Naive thymus-derived CD8-positive, alpha-beta T cell (primary cell): ENCODE measurements around the gene CD7. TPM values are rescaled to one million over a fixed set of nuclear protein-coding genes. Genes with fewer than 3 reads are reported as not detected.
"Not testable (repeated sequence)": the region's sequence is repeated elsewhere in the genome, so short reads cannot be mapped to it uniquely, and the experiment has no call there.

Experiments
- ATAC-seq, 2 donors: fragments of 150-1000 bp; cut with Tn5 transposase in 1 of 2; sonication (Bioruptor Pico), chemical (Tn5 transposase) in 1 of 2; 1 replicate in 1 of 2; 2 replicates in 1 of 2; pipeline ENCODE4 v1.10.0; 2021; ENCODE audit warnings: mild to moderate bottlenecking in 2 of 2, moderate library complexity in 2 of 2
- POLR2A ChIA-PET: fragments of 350-600 bp; sonication (Branson Sonifier 250); formaldehyde crosslinking; loops from one replicate; lab custom pipeline; 2021; ENCODE audit warnings: antibody characterized with exemption; lab: Charles Lee
- DNase-seq, 10 donors: peaks; one replicate each; pipeline versions ENCODE4 v3.0.0 to v3.0.0-alpha.2; 2020 to 2022
- H3K27ac Mint-ChIP-seq, 10 donors: one replicate each; pipeline ENCODE4 v1.8.0; 2020 to 2022; ENCODE audit warnings: mild to moderate bottlenecking in 10 of 10, mixed read lengths in 10 of 10, moderate library complexity in 4 of 10, inconsistent platforms in 1 of 10
- H3K27me3 Mint-ChIP-seq, 5 donors: one replicate each; pipeline ENCODE4 v1.8.0; 2021 to 2022; ENCODE audit warnings: mixed read lengths in 5 of 5
- H3K36me3 Mint-ChIP-seq, 3 donors: one replicate each; pipeline ENCODE4 v1.8.0; 2020 to 2022; ENCODE audit warnings: mixed read lengths in 3 of 3, mild to moderate bottlenecking in 2 of 3, inconsistent platforms in 1 of 3
- H3K4me1 Mint-ChIP-seq, 4 donors: one replicate each; pipeline ENCODE4 v1.8.0; 2021 to 2022; ENCODE audit warnings: mixed read lengths in 4 of 4
- H3K4me3 Mint-ChIP-seq, 10 donors: one replicate each; pipeline ENCODE4 v1.8.0; 2020 to 2022; ENCODE audit warnings: mild to moderate bottlenecking in 10 of 10, mixed read lengths in 10 of 10, moderate library complexity in 6 of 10, inconsistent platforms in 1 of 10
- H3K9me3 Mint-ChIP-seq, 9 donors: one replicate each; pipeline ENCODE4 v1.8.0; 2020 to 2022; ENCODE audit warnings: mixed read lengths in 9 of 9, mild to moderate bottlenecking in 3 of 9, inconsistent platforms in 1 of 9, moderate library complexity in 1 of 9
- polyA plus RNA-seq, 3 donors: library from polyadenylated mRNA; unstranded; fragments of 300-500 nt; fragmentation: Illumina TruSeq; gene quantifications; one replicate each; pipeline ENCODE4 v1.2.3, GENCODE V29; 2021
- total RNA-seq, 8 experiments: library from RNA in 2 of 8; stranded (reverse) in 2 of 8; gene quantifications; one replicate each; pipeline ENCODE4 v1.2.3 and lab custom pipeline; 2021 to 2026

Gene CD7
- total RNA-seq = 10 to 100 TPM; 66.9 to 67.8 TPM
- 100 to 1,000 TPM; 166 to 233 (median 205) TPM for polyA plus RNA-seq
- total RNA-seq (lab: John Stamatoyannopoulos, UW) = 83.9 to 321 (median 165) reads per million in 6 experiments

DNA sequence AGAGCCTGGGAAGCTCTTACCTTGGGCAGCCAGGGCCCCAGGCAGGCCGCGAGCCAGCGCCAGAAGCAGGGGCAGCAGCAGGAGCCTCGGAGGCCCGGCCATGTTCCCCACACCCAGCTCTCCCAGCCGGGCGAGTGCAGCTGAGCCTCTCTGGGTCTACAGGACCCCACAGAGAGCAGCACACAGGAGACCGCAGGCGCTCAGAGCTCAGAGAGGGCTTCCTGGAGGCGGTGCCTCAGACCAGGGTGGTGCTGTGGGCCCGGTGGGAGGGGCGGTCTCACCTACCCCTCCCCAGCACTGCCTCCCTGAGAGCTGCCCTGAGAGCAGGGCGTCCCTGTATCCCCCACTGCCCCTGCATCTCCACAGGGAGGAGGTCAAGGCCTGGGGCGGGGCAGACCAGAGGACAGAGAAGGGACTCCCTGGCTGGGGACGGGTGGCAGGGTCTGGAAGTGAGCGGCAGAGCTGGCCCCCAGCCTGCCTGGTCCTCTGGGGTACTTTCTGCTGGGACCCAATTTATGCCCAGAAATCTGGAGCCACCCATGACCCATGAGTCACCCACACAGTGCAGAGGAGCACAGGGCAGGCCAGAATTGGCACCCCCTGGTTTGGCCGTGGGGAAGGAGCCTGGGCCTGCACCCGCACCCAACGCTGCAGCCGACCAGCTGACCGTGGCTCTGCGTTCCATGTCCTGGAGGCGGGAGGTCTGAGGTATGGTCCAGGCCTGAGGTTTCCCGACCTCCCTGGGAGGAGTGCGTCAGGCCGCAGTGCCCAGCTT, at the start of gene CD7:
Gene CD7, minus strand, starts transcription at position 215 of the 775 bp plus-strand sequence. Its CDS starts 113 bp downstream, at position 102.
- H3K4me1 Mint-ChIP-seq = peaks cover 18 to 39% (median 34%) of the 10 kb centered on the region in 4 donors
- peak within 1 kb of the TSS in 6 of 10 donors; percentile 90 to 98 (median 98) for H3K4me3 Mint-ChIP-seq
- peak within 1 kb of the TSS in 6 of 10 donors; percentile 87 to 98 (median 94) for H3K27ac Mint-ChIP-seq
- H3K27me3 Mint-ChIP-seq = peaks cover 0 to 2% (median 0%) of the 10 kb centered on the region in 5 donors
- H3K9me3 Mint-ChIP-seq = no peaks in the 10 kb centered on the region
- H3K36me3 Mint-ChIP-seq = peaks cover 0 to 24% (median 5%) of the 10 kb centered on the region in 3 donors
- POLR2A ChIA-PET = interaction anchor here (0.5 to 11.5 kb wide), 17 partner anchors 9 to 287 kb away, joined by 3 to 344 read pairs (median 5); partner anchors contain the start of genes CSNK1D and SLC16A3
- ATAC-seq (peak; percentile 76 to 79), DNase-seq (peak; percentile 61 to 89 (median 80))

DNA sequence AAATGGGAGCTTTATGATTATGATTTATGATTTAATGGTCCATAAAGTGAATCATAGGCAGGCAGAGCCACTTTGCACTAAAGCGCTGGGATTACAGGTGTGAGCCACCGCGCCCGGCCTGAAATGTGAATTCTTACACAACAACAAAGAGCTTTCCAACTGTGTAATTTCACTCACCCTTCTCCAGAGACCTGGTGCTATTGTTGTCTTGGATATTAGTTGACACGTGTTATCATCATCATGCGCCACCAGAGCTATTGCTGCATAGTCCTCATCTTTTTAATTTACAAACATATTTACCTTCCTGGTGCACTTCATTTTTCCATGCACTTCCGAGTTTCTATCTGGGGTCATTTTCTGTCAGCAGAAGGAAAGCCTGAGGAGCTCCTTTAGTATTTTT, 49.3 kb upstream of the CD7 start:
- Mint-ChIP-seq H3K27ac (no peak overlapping the region), H3K4me1 (peaks cover 3 to 10% (median 7%) of the 10 kb centered on the region in 4 donors), H3K9me3 (no peaks in the 10 kb centered on the region), H3K36me3 (peaks cover 0 to 2% (median 0%) of the 10 kb centered on the region in 3 donors), H3K4me3 (no peak overlapping the region), H3K27me3 (peaks cover 3 to 27% (median 10%) of the 10 kb centered on the region in 5 donors)
- no peak for ATAC-seq
- DNase-seq = no peak
- POLR2A ChIA-PET = no interaction called here

DNA sequence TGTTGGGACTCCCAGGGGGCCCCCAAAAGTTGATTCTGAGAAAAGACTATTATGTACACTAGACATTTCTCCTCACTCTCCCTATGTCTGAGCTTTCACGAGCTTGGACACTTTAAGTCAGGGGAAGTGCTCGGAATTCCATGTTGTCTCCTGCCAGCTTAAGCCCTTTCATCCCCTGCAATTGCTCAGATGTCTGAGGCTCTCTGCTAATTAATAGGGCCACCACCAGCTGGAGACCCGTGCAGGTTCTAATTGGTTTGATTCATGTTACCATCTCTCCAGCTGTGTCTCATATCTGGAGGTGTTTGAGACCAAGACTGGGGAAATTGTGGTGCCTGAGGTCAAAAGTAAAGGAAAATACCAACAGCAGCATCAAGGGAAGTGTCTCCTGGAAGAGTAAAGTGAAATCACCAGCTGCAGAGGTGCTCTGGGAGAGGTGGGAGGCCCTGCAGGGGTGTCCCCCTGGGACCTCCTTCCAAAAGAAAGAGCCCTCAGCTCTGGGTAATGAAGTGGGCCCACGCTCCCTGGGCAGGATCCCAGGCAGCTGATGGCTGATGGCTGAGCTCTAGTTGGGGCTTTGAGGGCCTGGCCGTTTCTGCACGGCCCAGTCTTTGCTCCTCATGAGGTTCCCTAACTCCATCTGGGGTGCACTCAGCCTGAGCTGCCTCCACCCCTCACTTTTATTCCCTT, 48.3 kb upstream of the CD7 start:
- H3K4me3 Mint-ChIP-seq = no peak overlapping the region
- ATAC-seq (no peak), DNase-seq (no peak)
- POLR2A ChIA-PET = no interaction called here
- peaks cover 0 to 21% (median 6%) of the 10 kb centered on the region in 5 donors for H3K27me3 Mint-ChIP-seq
- H3K27ac Mint-ChIP-seq = no peak overlapping the region
- H3K4me1 Mint-ChIP-seq = peaks cover 0 to 5% (median 3%) of the 10 kb centered on the region in 4 donors
- no peaks in the 10 kb centered on the region for H3K36me3 Mint-ChIP-seq
- H3K9me3 Mint-ChIP-seq = no peaks in the 10 kb centered on the region

- Mint-ChIP-seq H3K4me1 (peaks cover 2 to 7% (median 6%) of the 10 kb centered on the region in 4 donors), H3K36me3 (no peaks in the 10 kb centered on the region), H3K27me3 (peaks cover 0 to 12% (median 10%) of the 10 kb centered on the region in 5 donors), H3K4me3 (no peak overlapping the region), H3K27ac (peak overlapping the region in 1 of 10 donors; percentile 72), H3K9me3 (no peaks in the 10 kb centered on the region)
- DNase-seq = no peak
- no peak for ATAC-seq
- POLR2A ChIA-PET = interaction anchor here (1.5 kb wide), 1 partner anchor 189 kb away, joined by 4 read pairs; no protein-coding TSS in a partner anchor
These were observed 44.7 kb upstream of the CD7 start for GRCh38 chr17:82361885-82362633.

DNA sequence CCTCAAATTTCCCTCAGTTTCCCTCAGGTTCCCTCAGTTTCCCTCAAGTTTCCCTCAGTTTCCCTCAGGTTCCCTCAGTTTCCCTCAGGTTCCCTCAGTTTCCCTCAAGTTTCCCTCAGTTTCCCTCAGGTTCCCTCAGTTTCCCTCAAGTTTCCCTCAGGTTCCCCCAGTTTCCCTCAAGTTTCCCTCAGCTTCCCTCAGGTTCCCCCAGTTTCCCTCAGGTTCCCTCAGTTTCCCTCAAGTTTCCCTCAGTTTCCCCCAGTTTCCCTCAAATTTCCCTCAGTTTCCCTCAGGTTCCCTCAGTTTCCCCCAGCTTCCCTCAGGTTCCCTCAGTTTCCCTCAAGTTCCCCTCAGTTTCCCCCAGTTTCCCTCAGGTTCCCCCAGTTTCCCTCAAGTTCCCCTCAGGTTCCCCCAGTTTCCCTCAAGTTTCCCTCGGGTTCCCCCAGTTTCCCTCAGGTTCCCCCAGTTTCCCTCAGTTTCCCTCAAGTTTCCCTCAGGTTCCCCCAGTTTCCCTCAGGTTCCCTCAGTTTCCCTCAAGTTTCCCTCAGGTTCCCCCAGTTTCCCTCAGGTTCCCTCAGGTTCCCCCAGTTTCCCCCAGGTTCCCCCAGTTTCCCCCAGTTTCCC, 42.2 kb upstream of the CD7 start:
- peaks cover 0 to 19% (median 10%) of the 10 kb centered on the region in 5 donors for H3K27me3 Mint-ChIP-seq
- H3K36me3 Mint-ChIP-seq, H3K4me3 Mint-ChIP-seq, H3K9me3 Mint-ChIP-seq, DNase-seq, ATAC-seq, H3K4me1 Mint-ChIP-seq, POLR2A ChIA-PET, H3K27ac Mint-ChIP-seq: not testable (repeated sequence)

DNA sequence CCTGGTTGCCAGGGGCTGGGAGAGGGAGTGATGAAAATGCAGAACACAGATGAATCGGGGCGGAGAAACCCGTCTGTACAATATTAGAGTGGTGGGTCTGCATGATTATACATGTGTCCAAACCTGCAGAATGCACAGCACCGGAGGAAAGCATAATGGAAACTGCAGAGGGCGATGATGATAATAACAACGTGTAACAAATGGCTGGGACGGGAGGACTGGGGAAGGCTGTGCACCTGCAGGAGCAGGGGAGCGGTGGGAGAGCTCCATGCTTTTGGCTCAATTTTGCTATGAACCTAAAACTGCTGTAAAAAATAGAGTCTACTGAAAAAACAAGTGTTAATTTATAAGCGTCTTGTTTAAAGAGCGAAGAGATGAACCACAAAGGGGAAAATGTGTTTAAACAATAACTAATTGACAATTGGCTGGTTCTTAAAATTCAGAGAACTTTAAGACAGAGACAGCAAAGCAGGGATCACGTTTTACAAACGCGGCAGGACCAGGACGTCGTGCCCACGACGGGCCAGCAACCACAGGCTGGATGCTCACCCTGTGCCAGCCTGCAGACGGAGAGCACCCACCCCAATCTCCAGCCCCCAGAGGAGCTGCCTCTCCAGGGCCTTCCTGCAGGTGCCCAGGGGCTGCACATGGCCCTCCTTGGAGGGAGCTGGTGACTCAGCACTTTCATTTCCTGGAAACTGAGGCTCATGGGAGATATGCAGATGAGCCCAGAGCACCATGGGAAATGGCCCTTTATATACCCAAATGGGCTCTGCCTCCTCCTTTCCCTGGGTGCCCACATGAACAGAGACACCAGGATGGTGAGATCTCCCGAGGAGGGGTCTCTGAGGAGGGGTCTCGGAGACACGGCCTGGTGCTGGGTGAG, 41.3 kb upstream of the CD7 start, which contains the start of gene TEX19:
Gene TEX19, plus strand, starts transcription at position 783 of the 886 bp plus-strand sequence. CDS start 2,904 bp downstream, outside the sequence.
- DNase-seq (no peak), ATAC-seq (peak in 1 of 2 donors; percentile 62)
- Mint-ChIP-seq H3K4me1 (peaks cover 2 to 7% (median 6%) of the 10 kb centered on the region in 4 donors), H3K36me3 (no peaks in the 10 kb centered on the region), H3K4me3 (peak within 1 kb of the TSS in 2 of 10 donors; percentile 2 to 14), H3K9me3 (no peaks in the 10 kb centered on the region), H3K27ac (peak within 1 kb of the TSS in 1 of 10 donors; percentile 49), H3K27me3 (peaks cover 0 to 19% (median 10%) of the 10 kb centered on the region in 5 donors)
- POLR2A ChIA-PET = interaction anchor here (0.7 kb wide), 1 partner anchor 161 kb away, joined by 3 read pairs; no protein-coding TSS in a partner anchor

- POLR2A ChIA-PET = no interaction called here
- ATAC-seq (no peak), DNase-seq (no peak)
- peaks cover 0 to 19% (median 10%) of the 10 kb centered on the region in 5 donors for H3K27me3 Mint-ChIP-seq
- no peaks in the 10 kb centered on the region for H3K36me3 Mint-ChIP-seq
- no peak overlapping the region for H3K27ac Mint-ChIP-seq
- H3K9me3 Mint-ChIP-seq = no peaks in the 10 kb centered on the region
- no peak overlapping the region for H3K4me3 Mint-ChIP-seq
- H3K4me1 Mint-ChIP-seq = peaks cover 2 to 7% (median 6%) of the 10 kb centered on the region in 4 donors
These were observed 40.0 kb upstream of the CD7 start for GRCh38 chr17:82357394-82357793.

- H3K4me1 Mint-ChIP-seq = peaks cover 5 to 10% (median 6%) of the 10 kb centered on the region in 4 donors
- no peak overlapping the region for H3K4me3 Mint-ChIP-seq
- no peak overlapping the region for H3K27ac Mint-ChIP-seq
- no peaks in the 10 kb centered on the region for H3K9me3 Mint-ChIP-seq
- POLR2A ChIA-PET = interaction anchor here (0.5 kb wide), 1 partner anchor 54 kb away, joined by 4 read pairs; no protein-coding TSS in a partner anchor
- peaks cover 0 to 19% (median 10%) of the 10 kb centered on the region in 5 donors for H3K27me3 Mint-ChIP-seq
- no peak for DNase-seq
- no peaks in the 10 kb centered on the region for H3K36me3 Mint-ChIP-seq
- no peak for ATAC-seq
These were observed 39.5 kb upstream of the CD7 start for GRCh38 chr17:82356845-82357355.

GRCh38 chr17:82355770-82356427, 38.5 kb upstream of the CD7 start:
- POLR2A ChIA-PET = interaction anchor here (0.5 kb wide), 1 partner anchor 55 kb away, joined by 4 read pairs; no protein-coding TSS in a partner anchor
- DNase-seq = no peak
- Mint-ChIP-seq H3K4me3 (no peak overlapping the region), H3K36me3 (no peaks in the 10 kb centered on the region), H3K9me3 (no peaks in the 10 kb centered on the region), H3K27ac (no peak overlapping the region), H3K4me1 (peaks cover 6 to 13% (median 7%) of the 10 kb centered on the region in 4 donors), H3K27me3 (peaks cover 0 to 19% (median 10%) of the 10 kb centered on the region in 5 donors)
- no peak for ATAC-seq

GRCh38 chr17:82354804-82355308, 37.4 kb upstream of the CD7 start:
- POLR2A ChIA-PET = no interaction called here
- ATAC-seq (no peak), DNase-seq (no peak)
- Mint-ChIP-seq H3K36me3 (no peaks in the 10 kb centered on the region), H3K27ac (no peak overlapping the region), H3K27me3 (peaks cover 0 to 24% (median 10%) of the 10 kb centered on the region in 5 donors), H3K4me3 (no peak overlapping the region), H3K4me1 (peaks cover 6 to 13% (median 7%) of the 10 kb centered on the region in 4 donors), H3K9me3 (no peaks in the 10 kb centered on the region)
